ENCODE results near the gene DDX5.
A peak's percentile ranks its signal among the peaks of the same experiment; 100 is the strongest.

Gene DDX5

GRCh38 chr17:64506201-64506575 lies at the start of gene DDX5:
Gene DDX5, minus strand, starts transcription at chr17:64506289. Its CDS starts 170 bp downstream, at chr17:64506119.
- peak; percentile 94 for DNase-seq

- DNase-seq: no peak
Observed at GRCh38 chr17:64555281-64555680, 49.2 kb upstream of the DDX5 start.

GRCh38 chr17:64554028-64554637 lies 48.0 kb upstream of the DDX5 start:
- no peak for DNase-seq

GRCh38 chr17:64551461-64551860 lies 45.4 kb upstream of the DDX5 start:
- no peak for DNase-seq

- DNase-seq: no peak
Observed at GRCh38 chr17:64547319-64547718, 41.2 kb upstream of the DDX5 start.

- DNase-seq: no peak
Observed at GRCh38 chr17:64546716-64547115, 40.6 kb upstream of the DDX5 start.

GRCh38 chr17:64544742-64545141 lies 38.7 kb upstream of the DDX5 start:
- no peak for DNase-seq

- no peak for DNase-seq
Observed at GRCh38 chr17:64540118-64540776, 34.2 kb upstream of the DDX5 start.

GRCh38 chr17:64538508-64539130 lies 32.5 kb upstream of the DDX5 start:
- no peak for DNase-seq

GRCh38 chr17:64537488-64537887 lies 31.4 kb upstream of the DDX5 start:
- no peak for DNase-seq

GRCh38 chr17:64536913-64537312 lies 30.8 kb upstream of the DDX5 start:
- DNase-seq: no peak

- no peak for DNase-seq
Observed at GRCh38 chr17:64535357-64535756, 29.3 kb upstream of the DDX5 start.

GRCh38 chr17:64534187-64534586 lies 28.1 kb upstream of the DDX5 start:
- DNase-seq: no peak

- DNase-seq: no peak
Observed at GRCh38 chr17:64533784-64534183, 27.7 kb upstream of the DDX5 start.

- no peak for DNase-seq
Observed at GRCh38 chr17:64532409-64532808, 26.3 kb upstream of the DDX5 start.

- DNase-seq: no peak
Observed at GRCh38 chr17:64531955-64532371, 25.9 kb upstream of the DDX5 start.

GRCh38 chr17:64529221-64529620 lies 23.1 kb upstream of the DDX5 start:
- DNase-seq: no peak

GRCh38 chr17:64527914-64528313 lies 21.8 kb upstream of the DDX5 start:
- no peak for DNase-seq

GRCh38 chr17:64520359-64520758 lies 14.3 kb upstream of the DDX5 start:
- DNase-seq: no peak

- no peak for DNase-seq
Observed at GRCh38 chr17:64519601-64520000, 13.5 kb upstream of the DDX5 start.

- DNase-seq: no peak
Observed at GRCh38 chr17:64515829-64516228, 9.7 kb upstream of the DDX5 start.

- DNase-seq: no peak
Observed at GRCh38 chr17:64515419-64515818, 9.3 kb upstream of the DDX5 start.

GRCh38 chr17:64509179-64509578 lies 3.1 kb upstream of the DDX5 start:
- no peak for DNase-seq

- DNase-seq: no peak
Observed at GRCh38 chr17:64508683-64509082, 2.6 kb upstream of the DDX5 start.

- peak; percentile 7 for DNase-seq
Observed at GRCh38 chr17:64507413-64507782, 1.3 kb upstream of the DDX5 start.

Measured in DMS79 (cell line).